Left ventricle myocardium inferior (tissue), 1 donor: Measurements from ENCODE around the gene AIG1. TPM values are rescaled to one million over a fixed set of nuclear protein-coding genes. Genes with fewer than 3 reads are reported as not detected.

ENCODE experiments used
- DNase-seq: peaks from one replicate; pipeline ENCODE4 v3.0.0-alpha.2; 2020
- H3K27ac ChIP-seq: fragments of 200-600 bp; replicated peaks from 2 replicates; pipeline ENCODE4 v1.8.0; 2021
- H3K27me3 ChIP-seq: fragments of 200-600 bp; 2 replicates; pipeline ENCODE4 v1.8.0; 2021; ENCODE audit warnings: low read depth
- H3K36me3 ChIP-seq: fragments of 200-600 bp; 2 replicates; pipeline ENCODE4 v1.8.0; 2021
- H3K4me1 ChIP-seq: fragments of 200-600 bp; 2 replicates; pipeline ENCODE4 v1.8.0; 2021
- H3K4me3 ChIP-seq: fragments of 200-600 bp; 2 replicates; pipeline ENCODE4 v1.8.0; 2021; ENCODE audit warnings: mild to moderate bottlenecking, moderate library complexity
- H3K9me3 ChIP-seq: fragments of 200-600 bp; replicated peaks from 2 replicates; pipeline ENCODE4 v1.8.0; 2021
- CTCF ChIP-seq: fragments of 200-600 bp; IDR thresholded peaks from 2 replicates; pipeline ENCODE4 v1.8.0; 2021; ENCODE audit warnings: antibody characterized with exemption, mild to moderate bottlenecking, borderline replicate concordance
- intact Hi-C: fragments of 100-400 bp; cut with micrococcal nuclease; formaldehyde crosslinking; loops from one replicate; pipeline ENCODE4 v1.11.0; 2022
- total RNA-seq: library from RNA; stranded (reverse); fragmentation: NEBNext Ultra II Directional; extraction: Animal tissue kit (Norgen Biotek cat#: 25700); gene quantifications from one replicate; pipeline ENCODE4 v1.2.1, GENCODE V29; 2021
- donor health status: DM: no; HTN: yes; CAD: no; lungs with severe emphysema.

AIG1 gene
- total RNA-seq, 1 donor from 2014 or later, result 76.5 TPM

- H3K4me1 ChIP-seq, result peaks cover 10% of the 10 kb centered on the region
- no peak for TF ChIP-seq CTCF
- intact Hi-C loops, result no loop called here
Observed at GRCh38 chr6:143229400-143229799, 168.7 kb downstream of the AIG1 start.

GRCh38 chr6:143232849-143233248, 172.2 kb downstream of the AIG1 start:
- no peaks in the 10 kb centered on the region for H3K4me1 ChIP-seq
- no peak overlapping the region for H3K4me3 ChIP-seq
- H3K27ac ChIP-seq, result no peak overlapping the region
- no peaks in the 10 kb centered on the region for H3K27me3 ChIP-seq
- intact Hi-C loops, result no loop called here
- H3K36me3 ChIP-seq, result no peaks in the 10 kb centered on the region
- no peak for DNase-seq
- peak; percentile 47 for TF ChIP-seq CTCF
- no peaks in the 10 kb centered on the region for H3K9me3 ChIP-seq

More at GRCh38 chr6:143229400-143229799, 168.7 kb downstream of the AIG1 start:
- DNase-seq, result no peak
- H3K27me3 ChIP-seq, result no peaks in the 10 kb centered on the region
- no peak overlapping the region for H3K27ac ChIP-seq
- no peaks in the 10 kb centered on the region for H3K9me3 ChIP-seq
- no peak overlapping the region for H3K4me3 ChIP-seq
- H3K36me3 ChIP-seq, result no peaks in the 10 kb centered on the region

- H3K9me3 ChIP-seq, result no peaks in the 10 kb centered on the region
- H3K4me1 ChIP-seq, result no peaks in the 10 kb centered on the region
- no peak for TF ChIP-seq CTCF
- H3K36me3 ChIP-seq, result no peaks in the 10 kb centered on the region
- DNase-seq, result no peak
- no peak overlapping the region for H3K27ac ChIP-seq
- intact Hi-C loops, result no loop called here
- H3K4me3 ChIP-seq, result no peak overlapping the region
- H3K27me3 ChIP-seq, result no peaks in the 10 kb centered on the region
Observed at GRCh38 chr6:143233554-143234285, 173.0 kb downstream of the AIG1 start.

GRCh38 chr6:143234734-143235133, 174.0 kb downstream of the AIG1 start:
- Histone ChIP-seq H3K4me3 (no peak overlapping the region), H3K9me3 (no peaks in the 10 kb centered on the region), H3K27me3 (no peaks in the 10 kb centered on the region), H3K27ac (no peak overlapping the region), H3K36me3 (no peaks in the 10 kb centered on the region), H3K4me1 (no peaks in the 10 kb centered on the region)
- no peak for DNase-seq
- intact Hi-C loops, result no loop called here
- no peak for TF ChIP-seq CTCF

- intact Hi-C loops, result no loop called here
- H3K4me3 ChIP-seq, result no peak overlapping the region
- no peaks in the 10 kb centered on the region for H3K9me3 ChIP-seq
- H3K4me1 ChIP-seq, result no peaks in the 10 kb centered on the region
- no peak for DNase-seq
- no peaks in the 10 kb centered on the region for H3K27me3 ChIP-seq
- H3K36me3 ChIP-seq, result no peaks in the 10 kb centered on the region
- no peak overlapping the region for H3K27ac ChIP-seq
- no peak for TF ChIP-seq CTCF
Observed at GRCh38 chr6:143236151-143236798, 175.6 kb downstream of the AIG1 start.
